ENCODE data around the gene AKR1B15.
"Not testable (repeated sequence)": the region's sequence is repeated elsewhere in the genome, so short reads cannot be mapped to it uniquely, and the experiment has no call there.

Gene AKR1B15

DNA sequence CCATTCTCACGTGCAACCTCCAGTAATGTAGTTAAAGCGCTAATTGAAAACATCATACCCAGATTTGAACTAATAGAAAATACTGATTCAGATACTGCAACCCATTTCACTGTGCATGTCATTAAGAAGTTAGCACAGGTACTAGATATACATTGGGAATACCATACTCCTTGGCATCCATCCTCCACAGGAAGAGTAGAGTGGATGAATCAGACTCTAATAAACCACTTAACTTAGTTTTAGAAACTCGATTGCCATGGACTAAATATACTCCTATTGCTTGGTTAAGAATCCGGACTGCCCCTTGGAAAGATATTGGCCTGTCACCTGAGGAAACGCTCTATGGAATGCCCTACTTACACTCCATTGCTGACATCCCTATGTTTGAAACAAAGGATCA is 9.5 kb downstream of the AKR1B15 start:
- Mint-ChIP-seq H3K9me3 (peaks cover 0 to 3% of the 10 kb centered on the region in 2 donors), H3K27me3 (peaks cover 33 to 37% of the 10 kb centered on the region in 2 donors), H3K27ac (no peak overlapping the region), H3K4me3 (no peak overlapping the region), H3K4me1 (ENCODE audit: low read depth in 2 of 2) (no peaks in the 10 kb centered on the region), H3K36me3 (ENCODE audit: insufficient read depth) (no peaks in the 10 kb centered on the region)
- DNase-seq (no peak), ATAC-seq (replicated peaks) (no peak)

DNA sequence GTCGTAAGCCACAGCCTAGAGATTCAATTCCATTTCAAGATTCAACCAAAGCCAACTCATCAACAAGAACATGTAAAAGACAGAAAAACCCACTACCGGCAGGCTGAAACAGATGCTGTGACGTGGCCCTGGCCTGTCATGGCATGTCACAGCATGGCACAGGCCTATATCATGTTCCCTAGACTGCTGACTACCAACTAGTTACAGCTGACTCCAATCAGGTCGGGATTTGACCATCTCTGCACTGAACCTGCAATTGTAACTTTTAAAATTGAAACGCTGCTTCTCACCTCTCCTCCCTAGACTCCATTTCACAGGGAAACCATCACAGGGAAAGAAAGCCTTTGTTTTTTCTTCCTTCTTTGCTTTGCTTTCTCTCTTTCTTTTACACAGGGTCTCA is 12.7 kb downstream of the AKR1B15 start:
- not testable (repeated sequence) for H3K27ac Mint-ChIP-seq; H3K9me3 Mint-ChIP-seq; H3K36me3 Mint-ChIP-seq (ENCODE audit: insufficient read depth); H3K4me1 Mint-ChIP-seq (ENCODE audit: low read depth in 2 of 2); ATAC-seq (replicated peaks); H3K4me3 Mint-ChIP-seq; DNase-seq
- peaks cover 32 to 50% of the 10 kb centered on the region in 2 donors for H3K27me3 Mint-ChIP-seq

DNA sequence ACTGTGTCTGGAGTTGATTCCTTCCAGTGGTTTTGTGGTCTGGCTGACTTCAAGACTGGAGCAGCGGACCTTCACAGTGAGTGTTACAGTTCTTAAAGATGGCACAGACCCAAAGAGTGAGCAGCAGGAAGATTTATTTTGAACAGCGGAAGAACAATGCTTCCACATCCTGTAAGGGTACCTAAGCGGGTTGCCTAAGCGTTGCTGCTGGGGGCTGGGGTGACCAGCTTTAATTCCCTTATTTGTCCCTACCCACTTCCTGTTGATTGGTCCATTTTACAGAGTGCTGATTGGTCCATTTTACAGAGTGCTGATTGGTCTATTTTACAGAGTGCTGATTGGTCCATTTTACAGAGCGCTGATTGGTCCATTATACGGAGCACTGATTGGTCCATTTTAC is 13.2 kb downstream of the AKR1B15 start:
- H3K4me3 Mint-ChIP-seq = no peak overlapping the region
- H3K27me3 Mint-ChIP-seq = peaks cover 30 to 50% of the 10 kb centered on the region in 2 donors
- no peaks in the 10 kb centered on the region for H3K36me3 Mint-ChIP-seq (ENCODE audit: insufficient read depth)
- DNase-seq (no peak), ATAC-seq (replicated peaks) (no peak)
- H3K4me1 Mint-ChIP-seq (ENCODE audit: low read depth in 2 of 2) = no peaks in the 10 kb centered on the region
- H3K9me3 Mint-ChIP-seq = peaks cover 0 to 3% of the 10 kb centered on the region in 2 donors
- no peak overlapping the region for H3K27ac Mint-ChIP-seq

DNA sequence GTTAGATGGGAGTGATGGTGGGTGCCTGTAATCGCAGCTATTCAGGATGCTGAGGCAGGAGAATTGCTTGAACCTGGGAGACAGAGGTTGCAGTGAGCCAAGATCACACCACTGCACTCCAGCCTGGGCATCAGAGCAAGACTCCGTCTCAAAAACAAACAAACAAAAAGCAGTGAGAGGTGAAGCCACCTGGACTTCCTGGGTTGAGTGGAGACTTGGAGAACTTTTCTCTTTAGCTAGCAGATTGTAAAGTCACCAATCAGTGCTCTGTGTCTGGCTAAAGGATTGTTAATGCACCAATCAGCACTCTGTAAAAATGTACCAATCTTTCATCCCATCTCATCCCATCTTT is 14.5 kb downstream of the AKR1B15 start:
- not testable (repeated sequence) for DNase-seq; H3K4me1 Mint-ChIP-seq (ENCODE audit: low read depth in 2 of 2); ATAC-seq (replicated peaks); H3K27ac Mint-ChIP-seq; H3K36me3 Mint-ChIP-seq (ENCODE audit: insufficient read depth); H3K4me3 Mint-ChIP-seq; H3K9me3 Mint-ChIP-seq
- peaks cover 29 to 50% of the 10 kb centered on the region in 2 donors for H3K27me3 Mint-ChIP-seq

DNA sequence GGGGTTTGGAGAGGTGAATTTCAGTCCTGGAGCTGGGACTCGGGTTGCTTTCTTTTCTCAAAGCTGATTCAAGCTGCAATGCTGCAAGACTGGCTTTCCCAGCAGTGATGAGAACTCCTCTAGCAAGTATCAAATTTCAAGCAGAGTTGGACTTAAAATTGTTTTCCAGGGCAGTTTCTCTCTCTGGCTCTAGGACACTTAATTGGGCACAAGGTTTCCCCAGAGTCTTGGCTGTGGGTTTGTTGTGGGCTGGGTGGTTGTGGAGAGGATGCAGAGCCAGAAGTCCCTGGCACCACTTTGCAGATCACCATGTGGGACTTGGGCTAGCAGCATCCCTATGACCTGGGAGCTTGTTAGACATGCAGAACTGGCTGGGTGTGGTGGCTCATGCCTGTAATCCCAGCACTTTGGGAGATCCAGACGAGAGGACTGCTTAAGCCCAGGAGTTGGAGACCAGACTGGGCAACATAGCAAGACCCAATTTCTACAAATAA is 16.8 kb downstream of the AKR1B15 start:
- peaks cover 34 to 50% of the 10 kb centered on the region in 2 donors for H3K27me3 Mint-ChIP-seq
- H3K4me3 Mint-ChIP-seq = no peak overlapping the region
- ATAC-seq (replicated peaks) (no peak), DNase-seq (no peak)
- no peaks in the 10 kb centered on the region for H3K4me1 Mint-ChIP-seq (ENCODE audit: low read depth in 2 of 2)
- no peaks in the 10 kb centered on the region for H3K36me3 Mint-ChIP-seq (ENCODE audit: insufficient read depth)
- H3K9me3 Mint-ChIP-seq = peaks cover 0 to 6% of the 10 kb centered on the region in 2 donors
- H3K27ac Mint-ChIP-seq = no peak overlapping the region

DNA sequence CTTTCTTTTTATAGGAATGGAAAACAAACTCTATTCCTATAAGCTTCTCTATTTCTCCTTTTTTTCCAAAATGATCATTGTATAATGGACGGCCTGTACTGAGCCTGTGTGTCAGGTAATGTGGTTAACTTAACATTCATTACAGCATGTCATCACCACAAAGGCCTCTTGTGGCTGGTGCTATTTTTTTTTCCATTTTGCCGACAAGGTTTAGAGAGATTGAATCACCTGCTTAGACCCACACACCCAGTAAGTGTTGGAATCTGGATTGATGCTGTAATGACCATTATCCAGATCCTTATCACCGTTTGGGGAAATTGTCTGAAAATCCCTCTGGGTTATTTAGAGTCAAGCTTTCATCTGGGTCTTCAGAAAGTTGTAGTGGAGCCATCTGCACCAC is 18.5 kb downstream of the AKR1B15 start:
- Mint-ChIP-seq H3K4me1 (ENCODE audit: low read depth in 2 of 2) (no peaks in the 10 kb centered on the region), H3K4me3 (no peak overlapping the region), H3K9me3 (peaks cover 0 to 6% of the 10 kb centered on the region in 2 donors), H3K36me3 (ENCODE audit: insufficient read depth) (no peaks in the 10 kb centered on the region), H3K27ac (no peak overlapping the region), H3K27me3 (peaks cover 43 to 46% of the 10 kb centered on the region in 2 donors)
- DNase-seq = no peak
- no peak for ATAC-seq (replicated peaks)

DNA sequence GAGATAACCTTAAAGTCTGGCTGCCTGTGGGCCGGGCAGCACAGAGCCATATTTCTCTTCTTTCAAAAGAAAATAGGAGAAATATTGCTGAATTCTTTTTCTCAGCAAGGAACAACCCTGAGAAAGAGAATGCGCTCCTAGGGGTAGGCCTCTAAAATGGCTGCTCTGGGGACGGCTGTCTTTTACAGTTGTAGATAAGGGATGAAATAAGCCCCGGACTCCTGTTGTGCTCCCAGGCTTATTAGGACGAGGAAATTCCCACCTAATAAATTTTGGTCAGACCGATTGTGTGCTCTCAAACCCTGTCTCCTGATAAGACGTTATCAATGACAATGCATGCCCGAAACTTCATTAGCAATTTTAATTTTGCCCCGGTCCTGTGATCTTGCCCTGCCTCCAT is 21.1 kb downstream of the AKR1B15 start:
- ATAC-seq (replicated peaks); H3K4me1 Mint-ChIP-seq (ENCODE audit: low read depth in 2 of 2); H3K9me3 Mint-ChIP-seq; H3K36me3 Mint-ChIP-seq (ENCODE audit: insufficient read depth); H3K4me3 Mint-ChIP-seq; DNase-seq; H3K27ac Mint-ChIP-seq: not testable (repeated sequence)
- H3K27me3 Mint-ChIP-seq = peaks cover 33 to 36% of the 10 kb centered on the region in 2 donors

DNA sequence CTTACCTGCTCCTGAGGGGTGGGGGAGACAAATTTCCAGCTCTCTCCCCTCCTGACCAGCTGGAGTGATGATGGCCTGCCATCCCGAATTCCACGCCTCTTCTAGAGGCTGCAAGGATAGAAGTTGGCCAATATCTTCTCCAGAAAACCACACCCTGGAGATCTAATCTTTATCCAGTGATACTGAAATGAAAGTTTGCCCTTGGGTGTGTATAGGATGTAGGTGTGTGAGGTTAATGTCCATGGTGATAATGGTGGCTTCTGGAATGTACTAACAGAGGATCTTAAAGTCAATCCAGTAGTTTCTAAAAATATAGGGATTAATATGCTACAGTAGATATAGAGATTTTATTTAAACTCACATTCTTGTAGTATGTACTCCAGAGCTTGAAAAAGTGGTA is 22.2 kb downstream of the AKR1B15 start:
- H3K4me1 Mint-ChIP-seq (ENCODE audit: low read depth in 2 of 2) = no peaks in the 10 kb centered on the region
- no peak overlapping the region for H3K27ac Mint-ChIP-seq
- no peaks in the 10 kb centered on the region for H3K36me3 Mint-ChIP-seq (ENCODE audit: insufficient read depth)
- DNase-seq (no peak), ATAC-seq (replicated peaks) (no peak)
- peaks cover 30 to 33% of the 10 kb centered on the region in 2 donors for H3K27me3 Mint-ChIP-seq
- H3K9me3 Mint-ChIP-seq = peaks cover 0 to 3% of the 10 kb centered on the region in 2 donors
- H3K4me3 Mint-ChIP-seq = no peak overlapping the region

DNA sequence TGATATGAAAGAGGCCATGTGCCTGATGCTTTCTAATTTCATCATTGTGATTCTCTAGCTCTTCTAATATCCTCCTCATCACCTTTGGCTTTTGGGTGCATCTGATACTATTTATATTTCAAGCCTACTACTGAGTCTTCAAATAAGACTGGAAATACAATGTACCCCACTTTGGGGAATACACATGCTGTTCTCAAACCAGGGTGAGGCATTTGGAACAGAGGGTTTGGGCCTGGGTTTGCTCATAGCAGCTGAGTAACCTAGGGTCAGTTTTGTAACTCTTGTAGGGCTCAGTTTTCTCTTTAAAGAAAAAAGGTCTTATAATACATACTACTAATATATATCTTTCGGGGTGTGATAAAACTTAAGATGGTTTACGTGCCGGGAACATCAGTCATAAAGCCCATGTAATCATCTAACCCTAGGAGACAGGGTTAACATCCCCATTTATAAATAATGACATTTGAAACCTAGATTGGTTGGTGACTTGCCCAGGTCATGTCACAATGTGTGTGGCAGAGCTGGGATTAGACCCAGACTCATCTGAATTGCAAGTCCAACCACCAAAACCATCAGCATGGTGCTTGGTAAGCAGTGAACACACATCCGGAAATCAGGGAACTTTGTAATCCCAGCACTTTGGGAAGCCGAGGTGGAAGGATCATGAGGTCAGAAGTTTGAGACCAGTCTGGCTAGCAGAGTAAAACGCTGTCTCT is 23.0 kb downstream of the AKR1B15 start:
- Mint-ChIP-seq H3K27me3 (peaks cover 25 to 33% of the 10 kb centered on the region in 2 donors), H3K36me3 (ENCODE audit: insufficient read depth) (no peaks in the 10 kb centered on the region), H3K4me3 (no peak overlapping the region), H3K27ac (no peak overlapping the region), H3K9me3 (peaks cover 0 to 3% of the 10 kb centered on the region in 2 donors), H3K4me1 (ENCODE audit: low read depth in 2 of 2) (no peaks in the 10 kb centered on the region)
- DNase-seq (no peak), ATAC-seq (replicated peaks) (no peak)

DNA sequence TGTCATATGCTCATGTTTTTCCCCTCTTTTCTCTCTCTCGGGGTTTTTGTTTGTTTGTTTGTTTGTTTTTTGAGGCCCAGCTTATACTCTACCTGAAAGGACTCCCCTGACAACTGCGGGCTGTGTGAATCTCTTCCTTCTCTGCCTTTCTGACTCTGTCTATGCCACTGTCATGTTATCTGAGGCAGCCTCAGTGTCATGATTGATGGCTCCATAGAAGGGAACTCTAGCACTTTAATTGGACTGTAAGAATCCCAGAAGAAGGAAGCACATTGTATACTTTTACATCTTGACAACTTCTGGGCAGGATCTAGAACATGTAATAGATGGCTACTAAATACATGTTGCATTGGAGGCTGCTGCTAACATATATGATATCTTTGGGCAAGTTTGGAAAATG is 25.4 kb downstream of the AKR1B15 start:
- Mint-ChIP-seq H3K27ac (no peak overlapping the region), H3K4me3 (no peak overlapping the region), H3K4me1 (ENCODE audit: low read depth in 2 of 2) (no peaks in the 10 kb centered on the region)

DNA sequence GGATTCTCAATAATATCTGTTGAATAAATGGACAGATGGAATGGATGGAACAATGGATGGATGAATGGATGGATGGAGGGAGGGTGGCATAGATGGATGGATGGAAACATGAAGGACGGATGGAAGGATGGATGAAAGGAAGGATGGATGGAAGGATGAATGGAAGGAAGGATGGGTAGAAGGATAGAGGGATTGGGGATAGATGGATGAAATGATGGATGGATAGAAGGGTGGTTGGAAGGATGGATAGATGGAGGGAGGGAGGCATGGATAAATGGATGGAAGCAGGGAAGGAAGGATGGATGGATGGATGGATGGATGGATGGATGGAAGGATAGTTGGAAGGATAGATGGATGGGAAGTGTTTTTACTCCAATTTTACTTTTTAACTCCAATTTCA is 35.4 kb downstream of the AKR1B15 start:
- H3K4me3 Mint-ChIP-seq = no peak overlapping the region
- ATAC-seq (replicated peaks) = no peak
- H3K4me1 Mint-ChIP-seq (ENCODE audit: low read depth in 2 of 2) = no peaks in the 10 kb centered on the region
- peaks cover 36 to 60% of the 10 kb centered on the region in 2 donors for H3K27me3 Mint-ChIP-seq
- H3K9me3 Mint-ChIP-seq = no peaks in the 10 kb centered on the region
- H3K36me3 Mint-ChIP-seq (ENCODE audit: insufficient read depth) = no peaks in the 10 kb centered on the region
- no peak overlapping the region for H3K27ac Mint-ChIP-seq
- no peak for DNase-seq

More for the DNA sequence above, 25.4 kb downstream of the AKR1B15 start:
- Mint-ChIP-seq H3K9me3 (peaks cover 0 to 3% of the 10 kb centered on the region in 2 donors), H3K27me3 (peaks cover 34 to 45% of the 10 kb centered on the region in 2 donors), H3K36me3 (ENCODE audit: insufficient read depth) (no peaks in the 10 kb centered on the region)
- no peak for ATAC-seq (replicated peaks)
- DNase-seq = no peak

DNA sequence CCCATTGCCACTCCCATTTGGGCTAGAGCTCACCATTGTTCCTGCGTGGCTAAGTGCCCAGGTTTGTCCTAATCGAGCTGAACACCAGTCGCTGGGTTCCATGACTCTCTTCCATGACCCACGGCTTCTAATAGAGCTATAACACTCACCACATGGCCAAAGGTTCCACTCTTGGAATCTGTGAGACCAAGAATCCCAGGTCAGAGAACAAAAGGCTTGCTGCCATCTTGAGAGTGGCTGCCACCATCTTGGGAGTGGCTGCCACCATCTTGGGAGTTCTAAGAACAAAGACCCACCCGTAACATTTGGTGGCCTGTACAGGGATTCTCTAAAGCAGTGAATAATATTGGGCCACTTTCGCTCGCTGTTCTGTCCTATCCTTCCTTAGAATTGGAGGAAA is 37.0 kb downstream of the AKR1B15 start:
- DNase-seq (no peak), ATAC-seq (replicated peaks) (no peak)
- H3K27ac Mint-ChIP-seq = no peak overlapping the region
- peaks cover 36 to 44% of the 10 kb centered on the region in 2 donors for H3K27me3 Mint-ChIP-seq
- no peaks in the 10 kb centered on the region for H3K9me3 Mint-ChIP-seq
- H3K4me3 Mint-ChIP-seq = no peak overlapping the region
- no peaks in the 10 kb centered on the region for H3K4me1 Mint-ChIP-seq (ENCODE audit: low read depth in 2 of 2)
- H3K36me3 Mint-ChIP-seq (ENCODE audit: insufficient read depth) = no peaks in the 10 kb centered on the region

DNA sequence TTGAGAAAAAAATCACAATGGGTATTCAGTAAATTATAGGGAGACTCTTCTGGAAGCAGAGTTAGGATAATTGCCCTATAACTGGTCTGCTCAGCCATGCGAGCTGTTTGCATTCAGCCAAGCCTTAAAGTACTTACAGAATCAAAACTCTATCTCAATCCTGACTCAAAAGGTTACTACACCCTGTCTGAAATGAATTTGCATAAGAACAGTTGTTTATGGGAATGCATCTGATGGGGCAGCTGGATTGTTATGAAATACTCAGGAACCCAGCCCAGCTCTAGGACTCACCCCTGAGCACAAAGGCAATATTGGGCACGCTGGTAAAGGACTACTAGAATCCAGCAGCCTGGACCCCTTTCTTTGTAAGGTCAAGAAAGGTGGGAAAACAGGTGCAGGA is 38.8 kb downstream of the AKR1B15 start:
- no peaks in the 10 kb centered on the region for H3K9me3 Mint-ChIP-seq
- H3K36me3 Mint-ChIP-seq (ENCODE audit: insufficient read depth) = no peaks in the 10 kb centered on the region
- ATAC-seq (replicated peaks) = no peak
- DNase-seq = no peak
- H3K27me3 Mint-ChIP-seq = peaks cover 28 to 35% of the 10 kb centered on the region in 2 donors
- no peaks in the 10 kb centered on the region for H3K4me1 Mint-ChIP-seq (ENCODE audit: low read depth in 2 of 2)
- H3K27ac Mint-ChIP-seq = no peak overlapping the region
- no peak overlapping the region for H3K4me3 Mint-ChIP-seq

DNA sequence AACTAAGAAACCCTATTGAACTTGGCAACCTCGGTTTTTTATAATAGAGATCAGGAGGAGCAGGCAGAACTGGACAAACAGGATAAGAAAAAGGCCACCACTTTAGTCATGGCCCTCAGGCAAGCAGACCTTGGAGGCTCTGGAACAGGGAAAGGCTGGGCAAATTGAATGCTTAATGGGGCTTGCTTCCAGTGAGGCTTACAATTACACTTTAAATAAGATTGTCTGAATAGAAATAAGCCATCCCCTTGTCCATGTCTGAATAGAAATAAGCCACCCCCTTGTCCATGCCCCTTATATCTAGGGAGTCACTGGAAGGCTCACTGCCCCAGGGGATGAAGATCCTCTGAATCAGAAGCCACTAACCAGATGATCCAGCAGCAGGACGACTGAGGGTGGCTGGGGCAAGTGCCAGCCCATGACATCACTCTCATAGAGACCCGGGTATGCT is 40.6 kb downstream of the AKR1B15 start:
- no peaks in the 10 kb centered on the region for H3K36me3 Mint-ChIP-seq (ENCODE audit: insufficient read depth)
- ATAC-seq (replicated peaks) (no peak), DNase-seq (no peak)
- H3K4me1 Mint-ChIP-seq (ENCODE audit: low read depth in 2 of 2) = no peaks in the 10 kb centered on the region
- H3K27ac Mint-ChIP-seq = no peak overlapping the region
- no peak overlapping the region for H3K4me3 Mint-ChIP-seq
- H3K9me3 Mint-ChIP-seq = no peaks in the 10 kb centered on the region
- H3K27me3 Mint-ChIP-seq = peaks cover 33 to 39% of the 10 kb centered on the region in 2 donors
